Stimulated activated naive CD4-positive, alpha-beta T cell (primary cell): ENCODE data around the gene PLD1.
A peak's percentile ranks its signal among the peaks of the same experiment; 100 is the strongest.

Experiments used
- DNase-seq, 6 experiments: peaks; one replicate each; lab custom pipeline; 2025; lab: John Stamatoyannopoulos, UW

PLD1 gene

GRCh38 chr3:171796625-171797264 is 13.5 kb downstream of the PLD1 start:
- no peak for DNase-seq

DNA sequence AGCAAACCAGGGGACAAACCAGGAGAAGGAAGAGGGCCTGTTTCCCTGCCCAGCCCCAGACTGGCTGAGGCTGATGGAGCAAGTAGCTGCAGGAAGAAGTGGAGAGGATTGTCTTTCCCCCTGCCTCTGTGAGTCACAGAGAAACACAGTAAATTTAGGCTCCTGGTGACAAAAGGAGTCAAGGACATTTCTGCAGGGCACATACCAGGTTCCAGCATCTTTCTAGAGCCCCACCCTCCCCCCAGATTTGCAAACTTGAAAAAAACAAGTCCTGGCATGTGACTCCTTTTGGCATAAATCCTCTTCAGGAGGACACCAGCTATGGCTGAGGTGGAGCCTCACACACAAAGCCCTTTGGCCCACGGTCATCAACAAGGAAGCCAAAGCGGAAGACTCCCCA is 17.8 kb downstream of the PLD1 start:
- no peak for DNase-seq

GRCh38 chr3:171791692-171792076 is 18.6 kb downstream of the PLD1 start:
- DNase-seq, result no peak

- no peak for DNase-seq
These were observed 19.2 kb downstream of the PLD1 start for GRCh38 chr3:171790898-171791691.

DNA sequence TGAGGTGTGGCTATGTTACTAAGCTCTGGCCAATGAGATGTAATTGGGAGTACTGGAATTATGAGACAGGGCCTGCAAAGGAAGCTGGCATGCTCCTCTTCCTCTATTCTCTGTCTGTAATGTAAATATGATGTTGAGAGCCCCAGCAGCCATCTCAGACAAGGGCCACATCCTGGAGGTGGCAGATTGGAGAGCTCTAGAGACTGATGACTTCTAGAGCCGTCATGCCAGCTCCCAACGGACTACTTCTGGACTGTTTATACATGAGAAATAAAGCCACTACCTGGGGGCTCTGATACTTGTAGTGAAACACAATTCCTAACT is 19.7 kb downstream of the PLD1 start:
- DNase-seq, result no peak

DNA sequence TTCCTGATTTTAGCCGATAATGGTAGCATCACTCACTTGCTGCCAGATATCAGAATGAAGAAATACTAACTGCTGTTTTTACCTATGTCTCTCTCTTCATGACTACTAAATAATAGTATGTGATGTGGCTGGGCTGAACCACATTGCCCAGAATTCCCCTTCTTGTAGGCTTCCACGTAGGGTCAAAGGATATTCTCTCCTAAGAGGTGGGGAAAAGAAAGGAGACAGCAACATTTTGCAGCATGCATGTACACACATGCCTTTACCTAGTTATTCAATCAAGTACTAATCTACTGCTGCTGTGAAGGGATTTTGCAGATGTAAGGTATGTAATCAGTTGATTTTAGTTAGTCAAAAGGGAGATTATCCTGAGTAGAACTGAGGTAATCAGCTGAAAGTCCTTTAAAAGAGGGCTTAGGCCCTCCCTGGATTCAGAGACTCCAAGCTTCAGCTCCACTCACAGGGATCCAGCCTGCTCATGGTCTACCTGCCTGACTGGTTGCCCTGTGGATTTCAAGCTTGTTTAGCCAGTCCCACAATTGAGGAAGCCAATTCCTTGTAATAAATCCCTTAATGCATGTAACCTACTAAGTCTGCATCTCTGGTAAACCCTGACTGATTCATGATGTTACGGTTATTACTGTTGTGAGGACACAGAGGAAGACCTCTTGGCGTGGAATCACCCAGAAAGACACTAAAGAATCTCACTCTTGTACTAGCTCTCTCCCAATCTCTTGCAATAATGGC is 20.4 kb downstream of the PLD1 start:
- no peak for DNase-seq

DNA sequence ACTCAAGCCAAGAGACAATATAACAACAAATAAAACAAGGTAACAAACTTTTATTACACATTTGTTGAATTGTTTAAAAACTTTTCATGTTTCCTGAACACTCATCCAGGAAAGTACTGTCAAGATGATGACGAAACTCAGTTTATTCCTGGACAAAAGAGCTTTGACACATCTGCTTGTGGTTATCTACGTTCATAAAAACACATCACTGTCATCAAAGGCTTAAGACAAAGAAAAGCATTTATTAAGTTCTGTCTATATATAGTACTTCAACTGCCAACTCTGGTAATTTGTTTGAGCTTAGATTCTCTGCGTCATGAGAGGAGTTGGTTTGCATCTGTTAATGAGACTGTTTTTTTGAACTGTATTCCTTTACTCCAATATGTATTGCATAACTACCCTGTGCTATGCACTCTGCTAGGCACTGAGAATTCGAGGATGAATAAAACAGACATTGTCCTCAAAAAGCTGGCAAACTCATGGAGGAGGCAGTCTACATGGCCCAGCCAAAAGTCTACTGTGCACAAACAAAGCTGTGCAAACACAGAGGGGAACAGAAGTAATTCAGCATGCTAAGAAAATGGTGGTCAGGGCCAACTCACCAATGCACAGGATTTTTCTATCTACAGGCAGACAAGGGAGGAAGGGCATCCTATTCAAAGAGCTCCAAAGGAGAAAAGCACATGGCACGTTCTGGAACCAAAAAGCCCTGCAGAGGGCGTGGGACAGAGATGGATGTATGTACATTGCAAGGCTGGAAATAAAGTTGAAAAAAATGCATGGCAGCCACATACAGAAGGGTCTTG is 21.5 kb downstream of the PLD1 start:
- no peak for DNase-seq

DNA sequence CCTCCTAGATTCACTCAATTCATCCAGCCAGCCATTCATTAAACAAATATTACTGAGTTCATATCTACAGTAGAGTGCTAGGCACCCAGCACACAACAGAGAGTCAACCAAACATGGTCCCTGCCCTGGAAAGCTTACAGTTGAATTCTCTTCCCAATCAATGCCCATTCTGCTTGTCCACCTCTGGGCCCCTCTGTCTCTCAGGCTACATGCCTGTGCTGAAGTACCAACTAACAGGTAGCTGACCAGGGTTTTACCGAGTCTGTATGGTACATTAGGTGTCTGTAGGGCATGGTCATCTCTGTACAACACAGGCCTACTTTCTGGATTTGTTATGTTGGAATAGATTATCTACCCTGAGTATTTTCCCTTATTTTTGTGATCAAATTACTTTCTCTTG is 23.3 kb downstream of the PLD1 start:
- no peak for DNase-seq

DNA sequence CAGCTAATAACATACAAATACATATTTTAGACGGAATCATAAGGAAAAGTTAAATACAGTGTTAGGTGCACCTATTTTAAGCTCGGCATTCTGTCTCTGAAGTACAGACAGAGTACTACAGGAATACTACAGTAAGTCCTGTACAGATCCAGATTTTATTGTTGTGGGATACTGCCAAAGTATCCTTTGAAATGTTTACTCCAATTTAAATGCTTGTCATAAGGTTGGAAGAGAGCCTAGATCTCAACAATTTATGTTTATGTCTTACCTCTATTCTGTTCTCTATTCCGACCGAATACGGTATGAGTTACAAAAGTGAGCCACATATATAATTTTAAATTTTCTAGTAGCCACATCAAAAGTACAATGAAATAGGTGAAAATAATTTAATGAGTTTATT is 25.3 kb downstream of the PLD1 start:
- no peak for DNase-seq

- no peak for DNase-seq
These were observed 25.9 kb downstream of the PLD1 start for GRCh38 chr3:171784387-171784786.

GRCh38 chr3:171783626-171784025 is 26.7 kb downstream of the PLD1 start:
- DNase-seq, result no peak

- DNase-seq, result no peak
These were observed 27.2 kb downstream of the PLD1 start for GRCh38 chr3:171783086-171783485.

DNA sequence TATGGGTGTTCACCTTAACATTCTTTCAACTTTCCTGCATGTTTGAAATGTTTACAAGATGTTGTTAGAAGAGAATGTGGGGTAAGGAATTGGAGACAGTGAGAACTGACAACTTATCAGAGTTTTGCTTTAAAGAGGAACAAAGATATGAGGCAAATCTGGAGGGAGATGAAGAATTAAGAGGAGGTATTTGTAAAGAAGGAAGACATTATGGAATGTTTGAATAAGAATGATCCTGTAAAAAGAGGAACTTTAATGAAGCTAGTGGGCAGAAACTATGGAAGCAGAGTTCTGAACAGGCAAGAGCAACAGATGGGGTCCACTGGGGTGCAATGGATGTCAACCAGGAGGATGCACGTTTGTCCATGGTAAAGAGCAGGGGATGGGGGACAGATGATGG is 27.7 kb downstream of the PLD1 start:
- DNase-seq, result no peak

- DNase-seq, result no peak
These were observed 28.6 kb downstream of the PLD1 start for GRCh38 chr3:171781711-171782127.

DNA sequence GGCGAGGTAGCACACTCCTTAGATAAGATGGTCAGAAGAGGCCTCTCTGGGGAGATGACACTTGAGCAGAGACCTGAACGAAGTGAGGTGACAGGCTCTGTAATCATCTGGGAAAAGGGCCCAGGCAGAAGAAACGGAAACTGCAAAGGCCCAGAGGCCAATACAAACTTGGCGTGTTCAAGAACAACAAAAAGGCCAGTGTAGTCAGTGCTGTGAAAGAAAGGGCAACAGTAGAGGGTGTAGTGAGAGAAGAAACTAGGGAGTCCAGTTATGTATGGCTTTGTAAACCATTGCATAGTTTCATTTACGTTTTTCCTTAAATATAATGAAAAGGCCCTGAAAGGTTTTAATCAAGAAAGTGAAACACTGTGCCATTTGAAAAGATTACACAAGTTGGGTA is 31.8 kb downstream of the PLD1 start:
- DNase-seq, result no peak

DNA sequence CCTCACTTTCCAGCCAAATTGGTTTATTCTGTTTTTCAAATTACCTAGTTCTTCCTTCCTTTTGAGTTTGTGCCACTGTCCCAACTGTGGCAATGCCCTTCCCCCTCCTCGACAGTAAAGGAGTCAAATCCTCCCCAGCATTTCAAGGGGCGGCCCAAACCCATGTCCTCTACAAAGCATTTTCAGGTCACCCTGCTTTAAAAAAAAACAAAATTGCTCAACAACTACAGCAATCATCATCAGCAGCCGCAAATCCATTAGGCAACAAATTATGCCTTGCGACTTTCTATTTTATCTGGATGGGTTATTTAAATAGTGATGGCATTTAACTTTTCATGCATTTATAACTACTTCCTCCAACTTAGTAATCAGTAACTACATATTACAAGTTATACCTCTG is 32.7 kb downstream of the PLD1 start:
- no peak for DNase-seq

GRCh38 chr3:171776839-171777583 is 33.3 kb downstream of the PLD1 start:
- no peak for DNase-seq

DNA sequence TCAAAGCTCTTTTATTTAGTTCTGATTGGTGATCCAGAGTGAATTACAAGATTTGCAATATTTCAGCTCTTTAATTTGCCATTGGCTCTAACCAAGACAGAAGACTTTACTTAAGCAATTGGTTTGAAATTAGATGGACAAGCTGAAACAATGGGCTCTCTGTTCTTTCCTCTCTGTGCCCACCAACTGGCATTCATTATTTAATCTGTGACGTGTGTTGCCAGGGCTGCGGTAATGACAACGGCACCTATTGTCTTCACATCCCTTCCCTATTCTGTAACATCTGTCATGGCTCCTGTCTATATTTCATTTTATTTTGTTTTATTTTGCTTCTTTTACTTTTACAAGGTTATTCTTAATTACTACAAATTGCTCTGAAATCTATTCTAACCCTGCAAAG is 33.9 kb downstream of the PLD1 start:
- no peak for DNase-seq

- DNase-seq, result no peak
These were observed 34.3 kb downstream of the PLD1 start for GRCh38 chr3:171775943-171776342.

GRCh38 chr3:171774521-171774920 is 35.8 kb downstream of the PLD1 start:
- no peak for DNase-seq

DNA sequence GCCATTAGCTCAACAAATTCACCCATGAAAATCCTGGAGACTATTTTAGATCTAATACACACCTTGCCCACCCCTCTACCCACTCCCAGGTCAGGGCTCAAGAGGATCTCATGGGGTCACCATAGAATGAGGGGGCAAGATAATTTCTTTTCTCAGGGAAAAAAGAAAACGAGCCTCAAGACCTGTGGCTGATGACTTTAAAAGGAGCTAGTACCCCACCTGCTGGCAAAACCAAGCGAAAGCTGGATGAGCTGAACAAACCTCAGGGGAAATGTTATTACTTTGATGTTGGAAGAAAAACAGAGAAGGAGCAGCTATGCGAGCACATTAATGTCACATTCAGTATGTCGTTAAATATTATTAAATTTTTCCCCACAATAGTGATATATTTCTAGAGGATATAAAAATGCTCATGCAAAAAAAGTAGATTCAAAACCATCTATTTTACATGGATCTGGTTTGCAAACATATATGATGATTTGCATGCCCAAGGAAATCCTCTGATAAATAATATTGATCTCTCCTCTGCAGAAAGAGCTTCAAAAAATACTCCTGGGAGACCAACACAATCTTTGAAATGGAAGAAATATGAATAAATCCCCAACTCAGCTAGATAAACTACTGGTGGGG is 37.7 kb downstream of the PLD1 start:
- peak in 5 of 6 experiments; percentile 4 to 42 (median 29) for DNase-seq
